GM12878 (cell line): Measurements from ENCODE around the gene EFCAB13. TPM values are rescaled to one million over a fixed set of nuclear protein-coding genes. Genes with fewer than 3 reads are reported as not detected.

Experiments used
- ATAC-seq: fragments of 200-7000 bp; cut with Tn5 transposase; 3 replicates; pipeline ENCODE4 v1.9.1; 2020; ENCODE audit warnings: mild to moderate bottlenecking, moderate library complexity
- BruUV-seq: library from RNA; stranded (reverse); fragments of 400-500 nt; replicated peaks from 2 replicates; lab custom pipeline; 2021; lab: Mats Ljungman, UMichigan
- CTCF ChIA-PET: fragments of 300-600 bp; sonication (Branson Sonifier 250); formaldehyde crosslinking; extraction: SDS; loops from one replicate; lab custom pipeline; 2021; ENCODE audit warnings: inconsistent platforms; lab: Yijun Ruan, JAX
- POLR2A ChIA-PET: fragments of 350-600 bp; formaldehyde crosslinking; extraction: SDS; loops from one replicate; lab custom pipeline; 2021; ENCODE audit warnings: inconsistent platforms; lab: Charles Lee
- RAD21 ChIA-PET: fragments of 300-600 bp; sonication (Branson Sonifier 250); formaldehyde crosslinking; loops from one replicate; lab custom pipeline; 2023; ENCODE audit warnings: antibody characterized with exemption; ENCODE audit not compliant: unreplicated experiment; lab: Charles Lee
- SMC1A ChIA-PET: fragments of 300-600 bp; sonication (Branson Sonifier 250); formaldehyde crosslinking; loops from one replicate; lab custom pipeline; 2023; ENCODE audit not compliant: unreplicated experiment, uncharacterized antibody; lab: Charles Lee
- DNase-seq: peaks from one replicate; pipeline ENCODE4 v3.0.0-alpha.2; 2011; ENCODE audit warnings: low read depth, low spot score
- FAIRE-seq: peaks from 3 replicates; lab custom pipeline; 2011; peaks lifted over from hg19 to GRCh38; lab: Jason Lieb, UNC
- H2AFZ ChIP-seq: 2 replicates; pipeline ENCODE4 v1.6.0; 2011; ENCODE audit warnings: low read depth, low read length, control low read depth; ENCODE audit not compliant: control insufficient read depth
- H3K27ac ChIP-seq: 2 replicates; pipeline ENCODE4 v1.5.1; 2011; ENCODE audit warnings: control low read depth; ENCODE audit not compliant: control insufficient read depth, insufficient read depth
- H3K27me3 ChIP-seq, 2 experiments: replicated peaks in 1 of 2; 2 replicates each; pipeline versions ENCODE4 v1.6.0 to v1.6.1; 2011; ENCODE audit warnings: low read length in 1 of 2; ENCODE audit not compliant: control insufficient read depth in 2 of 2, insufficient read depth in 2 of 2
- H3K36me3 ChIP-seq, 2 experiments: 2 replicates each; pipeline ENCODE4 v1.5.1; 2011; ENCODE audit warnings: low read length in 1 of 2; ENCODE audit not compliant: control insufficient read depth in 2 of 2, insufficient read depth in 2 of 2
- H3K4me1 ChIP-seq: 2 replicates; pipeline ENCODE4 v1.6.1; 2011; ENCODE audit warnings: mild to moderate bottlenecking, low read length, moderate library complexity, mixed read lengths; ENCODE audit not compliant: control insufficient read depth, insufficient read depth
- H3K4me2 ChIP-seq: 2 replicates; pipeline ENCODE4 v1.6.0; 2011; ENCODE audit warnings: control low read depth; ENCODE audit not compliant: control insufficient read depth, insufficient read depth
- H3K4me3 ChIP-seq: fragments of 200-600 bp; sonication (generic); 2 replicates; pipeline ENCODE4 v1.5.1; 2016
- H3K79me2 ChIP-seq: 2 replicates; pipeline ENCODE4 v1.6.0; 2011; ENCODE audit warnings: low read length; ENCODE audit not compliant: control insufficient read depth, insufficient read depth
- H3K9ac ChIP-seq: 2 replicates; pipeline ENCODE4 v1.8.0; 2011; ENCODE audit warnings: low read length, control low read depth, mixed read lengths; ENCODE audit not compliant: control insufficient read depth, insufficient read depth
- H3K9me3 ChIP-seq: replicated peaks from 3 replicates; pipeline ENCODE4 v1.5.1; 2011; ENCODE audit warnings: mild to moderate bottlenecking, low read length; ENCODE audit not compliant: control insufficient read depth, insufficient read depth
- H4K20me1 ChIP-seq: 2 replicates; pipeline ENCODE4 v1.6.0; 2011; ENCODE audit not compliant: control insufficient read depth, insufficient read depth
- BCL3 ChIP-seq: IDR thresholded peaks from 2 replicates; pipeline ENCODE4 v1.6.1; 2011; ENCODE audit warnings: borderline replicate concordance, low read depth, mild to moderate bottlenecking, moderate library complexity, low read length; ENCODE audit not compliant: insufficient read depth, poor library complexity, severe bottlenecking
- BMI1 ChIP-seq: fragments of 450-650 bp; IDR thresholded peaks from 2 replicates; pipeline ENCODE4 v1.6.1; 2016; ENCODE audit warnings: mild to moderate bottlenecking, moderate library complexity, borderline replicate concordance
- CEBPB ChIP-seq, 2 experiments: fragments of 150-350 bp in 1 of 2; IDR thresholded peaks; 2 replicates each; pipeline ENCODE4 v1.6.1; 2012 to 2014; ENCODE audit warnings: low read depth in 2 of 2, low read length in 2 of 2, borderline replicate concordance in 1 of 2, inconsistent platforms in 1 of 2
- CHD4 ChIP-seq: fragments of 200-600 bp; sonication (generic); IDR thresholded peaks from 2 replicates; pipeline ENCODE4 v1.6.1; 2016; ENCODE audit warnings: mild to moderate bottlenecking
- FOXK2 ChIP-seq: fragments of 450-650 bp; IDR thresholded peaks from 2 replicates; pipeline ENCODE4 v1.6.1; 2017; ENCODE audit warnings: mild to moderate bottlenecking, moderate library complexity
- NBN ChIP-seq: fragments of 450-650 bp; IDR thresholded peaks from 2 replicates; pipeline ENCODE4 v1.6.1; 2016
- NFYB ChIP-seq: IDR thresholded peaks from 2 replicates; pipeline ENCODE4 v1.6.1; 2011; ENCODE audit warnings: low read depth, mild to moderate bottlenecking, low read length, improper control_type of control experiment, moderate library complexity; ENCODE audit not compliant: insufficient read depth
- RFX5 ChIP-seq: IDR thresholded peaks from 2 replicates; pipeline ENCODE4 v1.6.1; 2011; ENCODE audit warnings: low read depth, low read length, improper control_type of control experiment
- SMAD5 ChIP-seq: IDR thresholded peaks from 2 replicates; pipeline ENCODE4 v1.6.1; 2016; ENCODE audit warnings: antibody characterized with exemption, low read depth
- SPI1 ChIP-seq: IDR thresholded peaks from 2 replicates; pipeline ENCODE4 v1.6.1; 2011; ENCODE audit warnings: low read depth, mild to moderate bottlenecking, low read length, moderate library complexity, borderline replicate concordance; ENCODE audit not compliant: insufficient read depth
- TBL1XR1 ChIP-seq: IDR thresholded peaks from 2 replicates; pipeline ENCODE4 v1.6.1; 2012; ENCODE audit warnings: low read depth, low read length, improper control_type of control experiment
- TCF3 ChIP-seq: IDR thresholded peaks from 2 replicates; pipeline ENCODE4 v1.6.1; 2012; ENCODE audit warnings: low read depth, mild to moderate bottlenecking, low read length, borderline replicate concordance; ENCODE audit not compliant: insufficient read depth
- USF2 ChIP-seq: IDR thresholded peaks from 2 replicates; pipeline ENCODE4 v1.6.1; 2011; ENCODE audit warnings: low read depth, low read length, improper control_type of control experiment, borderline replicate concordance
- YY1 ChIP-seq: IDR thresholded peaks from 2 replicates; pipeline ENCODE4 v1.6.1; 2011; ENCODE audit warnings: low read depth, mild to moderate bottlenecking, low read length
- ZNF217 ChIP-seq: fragments of 450-650 bp; IDR thresholded peaks from 2 replicates; pipeline ENCODE4 v1.6.1; 2017; ENCODE audit warnings: antibody characterized with exemption, mild to moderate bottlenecking
- WGBS: methylation state at CpG from one replicate; pipeline ENCODE4 v1.1.6; 2016; ENCODE audit warnings: low lambda C conversion rate; ENCODE audit not compliant: insufficient replicate concordance, insufficient coverage; ENCODE audit errors: missing lambda C conversion rate; 5-methylcytosine and 5-hydroxymethylcytosine counted together
- in situ Hi-C: fragments of 300-500 bp; cut with MboI; formaldehyde crosslinking; loops from 9 replicates; pipeline ENCODE4 v1.14.3; 2018; ENCODE audit warnings: mixed read lengths
- intact Hi-C: fragments of 100-400 bp; cut with micrococcal nuclease; formaldehyde crosslinking; loops from one replicate; pipeline ENCODE4 v1.14.2; 2022; ENCODE audit not compliant: unreplicated experiment
- polyA plus RNA-seq, 11 experiments: library from polyadenylated mRNA; depleted of rRNA in 4 of 11; unstranded in 6 of 11; stranded (reverse) in 5 of 11; fragments of >200 nt; fragmentation: Nextera tagmentation in 4 of 11; fragmentation: Illumina TruSeq in 1 of 11; extraction: Ambion mirVana in 4 of 11; extraction: Trizol in 1 of 11; gene quantifications; 1 replicate in 1 of 11; 2 replicates in 10 of 11; pipeline versions ENCODE4 v1.2.1 to v1.2.3, GENCODE V29; 2011 to 2016; ENCODE audit warnings: inconsistent platforms in 2 of 11, missing spikeins in 2 of 11, low read depth in 1 of 11
- total RNA-seq, 4 experiments: library from RNA; depleted of rRNA in 3 of 4; stranded (reverse); fragments of >200 nt in 3 of 4; fragmentation: Illumina TruSeq in 1 of 4; extraction: Trizol in 1 of 4; gene quantifications; 2 replicates each; pipeline versions ENCODE4 v1.2.1 to v1.2.3, GENCODE V29; 2013 to 2021
- TF ChIP-seq, protein P1 (sequence below): fragments of 450-650 bp; IDR thresholded peaks from 2 replicates; pipeline ENCODE4 v1.6.1; 2017; ENCODE audit warnings: borderline replicate concordance

Gene EFCAB13
- total and polyA plus RNA-seq, 10 of the 15 experiments (the other 5 are each of a cell fraction or from before 2014, with no cell fraction given) = 0.90 to 8.7 (median 5.0) TPM

DNA sequence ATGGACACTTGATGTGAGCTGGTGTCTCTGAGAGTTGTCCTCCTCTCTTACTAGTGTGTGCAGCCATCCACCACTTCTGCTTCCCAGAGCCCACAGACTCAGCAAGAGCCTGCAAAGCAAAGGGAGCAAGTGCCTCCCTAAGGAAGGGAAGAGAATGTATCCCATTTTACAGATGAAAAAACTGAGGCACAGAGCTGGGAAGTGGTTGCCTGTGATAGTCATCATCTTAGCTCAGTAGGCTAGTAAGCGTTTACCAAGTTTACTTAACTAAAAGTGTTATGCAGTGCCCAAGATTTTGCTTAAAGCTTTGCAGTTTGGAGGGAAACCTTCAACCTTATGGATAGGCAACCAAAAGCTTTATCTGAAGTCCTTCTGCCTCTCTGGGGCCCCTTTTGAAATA, 23.0 kb upstream of the EFCAB13 start:
- CTCF ChIA-PET = interaction anchor here (1.2 to 3.8 kb wide), 4 partner anchors 10 to 71 kb away, joined by 4 to 18 read pairs (median 6); no protein-coding TSS in a partner anchor
- POLR2A ChIA-PET = interaction anchor here (1.4 kb wide), 1 partner anchor 13 kb away, joined by 16 read pairs; no protein-coding TSS in a partner anchor
- no peak for FAIRE-seq

More for the DNA sequence above, 23.0 kb upstream of the EFCAB13 start:
- Histone ChIP-seq H4K20me1 (no peaks in the 10 kb centered on the region), H3K4me3 (no peak overlapping the region), H3K36me3 (peaks cover 0 to under 1% of the 10 kb centered on the region in 2 experiments; a peak in 1 of 4 replicates), H3K27ac (no peak overlapping the region), H3K4me2 (no peak overlapping the region), H3K4me1 (no peaks in the 10 kb centered on the region), H3K79me2 (no peaks in the 10 kb centered on the region), H3K27me3 (no peaks in the 10 kb centered on the region), H3K9me3 (no peaks in the 10 kb centered on the region), H2AFZ (no peak overlapping the region), H3K9ac (no peak overlapping the region)
- DNase-seq (no peak), ATAC-seq (no peak)
- no TSS peak for BruUV-seq
- intact Hi-C loops = no loop called here
- RAD21 ChIA-PET = interaction anchor here (1.1 to 1.2 kb wide), 3 partner anchors 14 to 72 kb away, joined by 3 to 4 read pairs (median 3); no protein-coding TSS in a partner anchor
- 100% methylated on average over 1 of the region's 1 CpG for WGBS
- in situ Hi-C loops = no loop called here
- TF ChIP-seq USF2 (no peak), BCL3 (no peak), ZNF217 (no peak), YY1 (no peak), BMI1 (no peak), SPI1 (no peak), SMAD5 (no peak), RFX5 (no peak), TBL1XR1 (no peak), CHD4 (no peak), FOXK2 (no peak), NFYB (no peak), TCF3 (no peak), NBN (no peak), CEBPB (IDR thresholded peaks at IDR 0.05; ENCODE audit: borderline replicate concordance in 1 of 2, low read depth in 2 of 2, low read length in 2 of 2) (no peak)
- TF ChIP-seq, protein P1, sequence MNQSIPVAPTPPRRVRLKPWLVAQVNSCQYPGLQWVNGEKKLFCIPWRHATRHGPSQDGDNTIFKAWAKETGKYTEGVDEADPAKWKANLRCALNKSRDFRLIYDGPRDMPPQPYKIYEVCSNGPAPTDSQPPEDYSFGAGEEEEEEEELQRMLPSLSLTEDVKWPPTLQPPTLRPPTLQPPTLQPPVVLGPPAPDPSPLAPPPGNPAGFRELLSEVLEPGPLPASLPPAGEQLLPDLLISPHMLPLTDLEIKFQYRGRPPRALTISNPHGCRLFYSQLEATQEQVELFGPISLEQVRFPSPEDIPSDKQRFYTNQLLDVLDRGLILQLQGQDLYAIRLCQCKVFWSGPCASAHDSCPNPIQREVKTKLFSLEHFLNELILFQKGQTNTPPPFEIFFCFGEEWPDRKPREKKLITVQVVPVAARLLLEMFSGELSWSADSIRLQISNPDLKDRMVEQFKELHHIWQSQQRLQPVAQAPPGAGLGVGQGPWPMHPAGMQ = no peak
- SMC1A ChIA-PET = interaction anchor here (0.8 to 3.7 kb wide), 7 partner anchors 10 to 100 kb away, joined by 3 to 17 read pairs (median 5); no protein-coding TSS in a partner anchor
